Smooth muscle cell (in vitro differentiated cells): ENCODE data around the gene TRAK1. TPM values are rescaled to one million over a fixed set of nuclear protein-coding genes. Genes with fewer than 3 reads are reported as not detected.

ENCODE experiments used
- DNase-seq: peaks from one replicate; lab custom pipeline; 2025; ENCODE audit not compliant: unreplicated experiment; lab: John Stamatoyannopoulos, UW
- H2AFZ ChIP-seq: fragments of 200-600 bp; sonication (generic); 2 replicates; pipeline ENCODE4 v1.6.0; 2016; ENCODE audit warnings: antibody characterized with exemption, low read depth, mild to moderate bottlenecking
- H3F3A ChIP-seq: fragments of 200-600 bp; sonication (generic); 2 replicates; pipeline ENCODE4 v1.6.0; 2017; ENCODE audit warnings: antibody characterized with exemption, low read depth
- H3K27ac ChIP-seq: fragments of 200-600 bp; sonication (generic); 2 replicates; pipeline ENCODE4 v1.5.1; 2016; ENCODE audit warnings: low read depth, mild to moderate bottlenecking
- H3K27me3 ChIP-seq: fragments of 200-600 bp; sonication (generic); 2 replicates; pipeline ENCODE4 v1.6.1; 2016; ENCODE audit warnings: low read depth, mild to moderate bottlenecking
- H3K36me3 ChIP-seq: fragments of 200-600 bp; sonication (generic); 2 replicates; pipeline ENCODE4 v1.5.1; 2016; ENCODE audit warnings: low read depth
- H3K4me1 ChIP-seq: fragments of 200-600 bp; sonication (generic); 2 replicates; pipeline ENCODE4 v1.5.1; 2016; ENCODE audit warnings: low read depth
- H3K4me2 ChIP-seq: fragments of 200-600 bp; sonication (generic); 2 replicates; pipeline ENCODE4 v1.6.0; 2016; ENCODE audit warnings: mild to moderate bottlenecking
- H3K4me3 ChIP-seq: fragments of 200-600 bp; sonication (generic); 2 replicates; pipeline ENCODE4 v1.5.1; 2016; ENCODE audit warnings: mild to moderate bottlenecking
- H3K79me2 ChIP-seq: fragments of 200-600 bp; sonication (generic); 2 replicates; pipeline ENCODE4 v1.6.0; 2016; ENCODE audit warnings: low read depth, mild to moderate bottlenecking
- H3K9ac ChIP-seq: fragments of 200-600 bp; sonication (generic); 2 replicates; pipeline ENCODE4 v1.6.0; 2016; ENCODE audit warnings: low read depth
- H3K9me3 ChIP-seq: fragments of 200-600 bp; sonication (generic); replicated peaks from 2 replicates; pipeline ENCODE4 v1.5.1; 2016; ENCODE audit warnings: low read depth
- H4K20me1 ChIP-seq: fragments of 200-600 bp; sonication (generic); 2 replicates; pipeline ENCODE4 v1.6.0; 2016; ENCODE audit warnings: low read depth
- CTCF ChIP-seq: fragments of 200-600 bp; sonication (generic); IDR thresholded peaks from 2 replicates; pipeline ENCODE4 v1.5.1; 2017; ENCODE audit warnings: borderline replicate concordance, mild to moderate bottlenecking, antibody characterized with exemption; ENCODE audit not compliant: insufficient read depth, poor library complexity, severe bottlenecking
- WGBS: methylation state at CpG from one replicate; pipeline ENCODE4 v1.1.7; 2016; ENCODE audit warnings: low lambda C conversion rate; 5-methylcytosine and 5-hydroxymethylcytosine counted together
- polyA plus RNA-seq: library from polyadenylated mRNA; unstranded; fragments of >200 nt; fragmentation: Nextera tagmentation; extraction: Ambion mirVana; gene quantifications from 2 replicates; pipeline ENCODE4 v1.2.1, GENCODE V29; 2016
- total RNA-seq: library from RNA; depleted of rRNA; stranded (reverse); fragments of >200 nt; gene quantifications from 2 replicates; pipeline ENCODE4 v1.2.3, GENCODE V29; 2014

The TRAK1 gene
- total and polyA plus RNA-seq, 2 experiments from 2014 or later, result 8.7 to 16.3 TPM

GRCh38 chr3:42184651-42185443 lies 93.7 kb downstream of the TRAK1 start:
- H3K9me3 ChIP-seq, result no peaks in the 10 kb centered on the region
- no peak overlapping the region for H3K4me2 ChIP-seq
- DNase-seq, result no peak
- no peaks in the 10 kb centered on the region for H3K27me3 ChIP-seq
- no peaks in the 10 kb centered on the region for H3F3A ChIP-seq
- TF ChIP-seq CTCF, result no peak
- H4K20me1 ChIP-seq, result peaks cover 11% of the 10 kb centered on the region
- no peaks in the 10 kb centered on the region for H3K36me3 ChIP-seq
- WGBS, result 92% methylated on average over 23 of the region's 23 CpGs
- no peaks in the 10 kb centered on the region for H3K4me1 ChIP-seq
- H3K79me2 ChIP-seq, result peaks cover 9% of the 10 kb centered on the region
- H3K27ac ChIP-seq, result no peak overlapping the region
- no peak overlapping the region for H3K9ac ChIP-seq
- H2AFZ ChIP-seq, result no peak overlapping the region
- no peak overlapping the region for H3K4me3 ChIP-seq

GRCh38 chr3:42187936-42188335 lies 96.8 kb downstream of the TRAK1 start:
- Histone ChIP-seq H3K4me3 (no peak overlapping the region), H3K36me3 (no peaks in the 10 kb centered on the region), H3F3A (no peaks in the 10 kb centered on the region), H3K9me3 (no peaks in the 10 kb centered on the region), H3K4me1 (no peaks in the 10 kb centered on the region), H4K20me1 (peaks cover 4% of the 10 kb centered on the region), H2AFZ (no peak overlapping the region), H3K79me2 (no peaks in the 10 kb centered on the region), H3K27ac (no peak overlapping the region), H3K27me3 (no peaks in the 10 kb centered on the region), H3K9ac (no peak overlapping the region), H3K4me2 (no peak overlapping the region)
- no peak for TF ChIP-seq CTCF
- WGBS, result 95% methylated on average over 9 of the region's 9 CpGs
- DNase-seq, result no peak

- H3K79me2 ChIP-seq, result no peaks in the 10 kb centered on the region
- WGBS, result 100% methylated on average over 1 of the region's 1 CpG
- H3K27ac ChIP-seq, result no peak overlapping the region
- DNase-seq, result no peak
- H3K9ac ChIP-seq, result no peak overlapping the region
- no peak for TF ChIP-seq CTCF
- H3K27me3 ChIP-seq, result no peaks in the 10 kb centered on the region
- no peak overlapping the region for H2AFZ ChIP-seq
- no peak overlapping the region for H3K4me2 ChIP-seq
- no peaks in the 10 kb centered on the region for H3K9me3 ChIP-seq
- H3F3A ChIP-seq, result no peaks in the 10 kb centered on the region
- H4K20me1 ChIP-seq, result peaks cover 4% of the 10 kb centered on the region
- H3K4me3 ChIP-seq, result no peak overlapping the region
- H3K4me1 ChIP-seq, result no peaks in the 10 kb centered on the region
- no peaks in the 10 kb centered on the region for H3K36me3 ChIP-seq
These were observed 97.2 kb downstream of the TRAK1 start for GRCh38 chr3:42188376-42188775.

DNA sequence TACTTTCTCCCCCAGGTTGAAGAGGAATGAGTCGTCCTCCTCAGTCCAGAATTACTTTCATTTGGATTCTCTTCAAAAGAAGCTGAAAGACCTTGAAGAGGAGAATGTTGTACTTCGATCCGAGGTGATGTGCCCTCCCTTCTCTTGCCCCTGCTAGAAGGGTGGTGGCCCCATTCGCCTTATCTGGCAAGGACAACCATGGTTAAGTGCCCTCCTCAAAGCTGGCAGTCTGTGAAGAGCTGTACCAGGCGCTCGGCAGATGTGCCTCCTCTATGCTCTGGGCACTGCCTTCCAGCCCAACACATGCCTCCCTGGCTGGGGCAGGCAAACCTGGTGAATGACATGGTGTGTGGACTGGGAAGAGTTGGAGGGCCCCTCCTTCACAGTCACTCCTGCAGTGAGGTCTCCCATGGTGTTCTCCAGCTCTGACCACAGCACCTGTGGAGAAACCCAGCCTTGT lies 97.9 kb downstream of the TRAK1 start:
- H3K4me3 ChIP-seq, result no peak overlapping the region
- H3K36me3 ChIP-seq, result no peaks in the 10 kb centered on the region
- DNase-seq, result no peak
- H4K20me1 ChIP-seq, result peaks cover 4% of the 10 kb centered on the region
- no peaks in the 10 kb centered on the region for H3F3A ChIP-seq
- H2AFZ ChIP-seq, result no peak overlapping the region
- no peak overlapping the region for H3K27ac ChIP-seq
- no peaks in the 10 kb centered on the region for H3K9me3 ChIP-seq
- no peak for TF ChIP-seq CTCF
- no peaks in the 10 kb centered on the region for H3K4me1 ChIP-seq
- H3K4me2 ChIP-seq, result no peak overlapping the region
- WGBS, result 97% methylated on average over 6 of the region's 6 CpGs
- no peaks in the 10 kb centered on the region for H3K27me3 ChIP-seq
- no peak overlapping the region for H3K9ac ChIP-seq
- no peaks in the 10 kb centered on the region for H3K79me2 ChIP-seq
